Prostate gland (tissue), 2 donors: ENCODE data around the gene MYD88.

Experiments
- CTCF ChIP-seq, 4 experiments: fragments of 200-600 bp in 2 of 4; fragments of 450-650 bp in 2 of 4; sonication (generic) in 2 of 4; IDR thresholded peaks; 1 replicate in 3 of 4; 2 replicates in 1 of 4; pipeline ENCODE4 v1.5.1; 2016 to 2019; ENCODE audit warnings: antibody characterized with exemption in 4 of 4, mild to moderate bottlenecking in 2 of 4, moderate library complexity in 2 of 4
- POLR2A ChIP-seq: fragments of 450-650 bp; IDR thresholded peaks from one replicate; pipeline ENCODE4 v1.6.1; 2016; ENCODE audit warnings: antibody characterized with exemption, mild to moderate bottlenecking
- POLR2AphosphoS5 ChIP-seq: sonication (generic); formaldehyde crosslinking; IDR thresholded peaks from one replicate; pipeline ENCODE4 v1.6.1; 2017; ENCODE audit warnings: antibody characterized with exemption

- no peak for TF ChIP-seq POLR2A
- no peak for TF ChIP-seq POLR2AphosphoS5
- TF ChIP-seq CTCF (IDR thresholded peaks at IDR 0.05), result no peak
Measured at GRCh38 chr3:38121451-38121831, 17.0 kb upstream of the MYD88 start.
